HepG2 (cell line): Measurements from ENCODE around the gene TPRX1. TPM values are rescaled to one million over a fixed set of nuclear protein-coding genes. Genes with fewer than 3 reads are reported as not detected.

Source experiments
- ATAC-seq: fragments of 200-7000 bp; cut with Tn5 transposase; 3 replicates; pipeline ENCODE4 v1.9.1; 2020; ENCODE audit warnings: mild to moderate bottlenecking, moderate library complexity
- BruUV-seq: library from RNA; stranded (reverse); fragments of 400-500 nt; replicated peaks from 2 replicates; lab custom pipeline; 2021; lab: Mats Ljungman, UMichigan
- CTCF ChIA-PET: fragments of 300-600 bp; formaldehyde crosslinking; extraction: SDS; loops from one replicate; lab custom pipeline; 2021; ENCODE audit warnings: low total read pairs, inconsistent platforms, low intra/inter-chr PET ratio; lab: Yijun Ruan, JAX
- POLR2A ChIA-PET: fragments of 350-600 bp; sonication (Branson Sonifier 250); formaldehyde crosslinking; loops from one replicate; lab custom pipeline; 2020; ENCODE audit warnings: antibody characterized with exemption, inconsistent platforms; lab: Yijun Ruan, JAX
- DNase-seq: peaks from one replicate; pipeline ENCODE4 v3.0.0-alpha.2; 2015; ENCODE audit warnings: low spot score
- FAIRE-seq: peaks from 3 replicates; lab custom pipeline; 2011; peaks lifted over from hg19 to GRCh38; lab: Jason Lieb, UNC
- H2AFZ ChIP-seq: one replicate; pipeline ENCODE4 v1.6.1; 2011; ENCODE audit warnings: low read length, inconsistent platforms
- H3K27ac ChIP-seq: fragments of 300-600 bp; 3 replicates; pipeline ENCODE4 v1.8.0; 2011; ENCODE audit warnings: mixed run types, mild to moderate bottlenecking, mixed read lengths, low read length, inconsistent platforms; ENCODE audit not compliant: insufficient read depth; ENCODE audit errors: extremely low read length
- H3K27me3 ChIP-seq, 2 experiments: fragments of 200-600 bp in 1 of 2; 2 replicates in 1 of 2; 3 replicates in 1 of 2; pipeline versions ENCODE4 v1.6.0 to v1.8.0; 2011; ENCODE audit warnings: low read length in 2 of 2, mild to moderate bottlenecking in 2 of 2, moderate library complexity in 2 of 2, inconsistent platforms in 1 of 2; ENCODE audit not compliant: insufficient read depth in 2 of 2, control insufficient read depth in 1 of 2
- H3K36me3 ChIP-seq, 2 experiments: fragments of 200-600 bp in 1 of 2; replicated peaks in 1 of 2; 2 replicates in 1 of 2; 3 replicates in 1 of 2; pipeline versions ENCODE4 v1.5.1 to v1.8.0; 2011; ENCODE audit warnings: low read length in 2 of 2, inconsistent platforms in 1 of 2; ENCODE audit not compliant: insufficient read depth in 2 of 2, control insufficient read depth in 1 of 2
- H3K4me1 ChIP-seq: 2 replicates; pipeline ENCODE4 v1.5.1; 2012; ENCODE audit warnings: low read length, inconsistent platforms; ENCODE audit not compliant: insufficient read depth
- H3K4me2 ChIP-seq: 2 replicates; pipeline ENCODE4 v1.6.0; 2011; ENCODE audit warnings: low read depth, low read length, inconsistent platforms
- H3K4me3 ChIP-seq, 3 experiments: fragments of 200-600 bp in 1 of 3; sonication (generic), shearing (Covaris generic) in 1 of 3; replicated peaks in 1 of 3; 2 replicates each; pipeline ENCODE4 v1.5.1; 2011 to 2016; ENCODE audit warnings: low read length in 3 of 3, inconsistent platforms in 2 of 3, low read depth in 2 of 3, mild to moderate bottlenecking in 2 of 3, control low read depth in 1 of 3, mixed read lengths in 1 of 3; ENCODE audit not compliant: insufficient read depth in 1 of 3
- H3K79me2 ChIP-seq: one replicate; pipeline ENCODE4 v1.6.1; 2011; ENCODE audit warnings: low read length, inconsistent platforms; ENCODE audit not compliant: insufficient read depth
- H3K9ac ChIP-seq: 2 replicates; pipeline ENCODE4 v1.6.0; 2011; ENCODE audit warnings: mild to moderate bottlenecking, low read depth, low read length, inconsistent platforms; ENCODE audit not compliant: insufficient read depth
- H3K9me3 ChIP-seq: 2 replicates; pipeline ENCODE4 v1.5.1; 2012; ENCODE audit warnings: mild to moderate bottlenecking, low read length
- H4K20me1 ChIP-seq: 2 replicates; pipeline ENCODE4 v1.6.0; 2011; ENCODE audit warnings: inconsistent platforms, mild to moderate bottlenecking, low read length, moderate library complexity; ENCODE audit not compliant: insufficient read depth
- ARHGAP35 ChIP-seq: sonication (generic); formaldehyde crosslinking; IDR thresholded peaks from 2 replicates; pipeline ENCODE4 v1.9.0; 2022; ENCODE audit warnings: mild to moderate bottlenecking, inconsistent platforms, moderate library complexity, missing genetic modification reagents, borderline replicate concordance
- HNRNPUL1 ChIP-seq: fragments of 200-400 bp; formaldehyde crosslinking; IDR thresholded peaks from 2 replicates; pipeline ENCODE4 v1.6.1; 2017; ENCODE audit warnings: low read depth, mild to moderate bottlenecking, low read length, moderate library complexity
- KDM3A ChIP-seq: IDR thresholded peaks from 2 replicates; pipeline ENCODE4 v1.6.1; 2018; ENCODE audit warnings: low read depth, missing compliant biosample characterization
- KMT2A ChIP-seq: sonication (generic); formaldehyde crosslinking; IDR thresholded peaks from 2 replicates; pipeline ENCODE4 v1.4.0; 2020; ENCODE audit warnings: missing genetic modification reagents
- MAFF ChIP-seq: IDR thresholded peaks from 2 replicates; pipeline ENCODE4 v1.6.1; 2011; ENCODE audit warnings: low read depth, low read length, improper control_type of control experiment
- PHF20 ChIP-seq: sonication (generic); formaldehyde crosslinking; IDR thresholded peaks from 2 replicates; pipeline ENCODE4 v1.5.0; 2020; ENCODE audit warnings: mild to moderate bottlenecking, missing genetic modification reagents
- POLR2AphosphoS2 ChIP-seq: IDR thresholded peaks from 2 replicates; pipeline ENCODE4 v1.6.1; 2011; ENCODE audit warnings: low read depth, low read length, improper control_type of control experiment
- RBAK ChIP-seq: sonication (generic); formaldehyde crosslinking; IDR thresholded peaks from 2 replicates; pipeline ENCODE4 v1.5.1; 2020; ENCODE audit warnings: mild to moderate bottlenecking, missing genetic modification reagents
- SCMH1 ChIP-seq: sonication (generic); formaldehyde crosslinking; IDR thresholded peaks from 2 replicates; pipeline ENCODE4 v1.9.0; 2021; ENCODE audit warnings: missing genetic modification reagents, mild to moderate bottlenecking, borderline replicate concordance
- STAT5B ChIP-seq: sonication (generic); formaldehyde crosslinking; IDR thresholded peaks from 2 replicates; pipeline ENCODE4 v1.4.0; 2020; ENCODE audit warnings: missing genetic modification reagents
- SUZ12 ChIP-seq: fragments of 150-350 bp; IDR thresholded peaks from 2 replicates; pipeline ENCODE4 v1.6.1; 2014; ENCODE audit warnings: low read depth, low read length
- TCF7 ChIP-seq: sonication (generic); IDR thresholded peaks from 2 replicates; pipeline ENCODE4 v1.6.1; 2016; ENCODE audit warnings: antibody characterized with exemption, low read depth
- ZBTB3 ChIP-seq: sonication (generic); formaldehyde crosslinking; IDR thresholded peaks from 2 replicates; pipeline ENCODE4 v1.4.0; 2020; ENCODE audit warnings: low read depth, mild to moderate bottlenecking, moderate library complexity, missing genetic modification reagents, borderline replicate concordance
- ZNF24 ChIP-seq: fragments of 450-650 bp; IDR thresholded peaks from 2 replicates; pipeline ENCODE4 v1.6.1; 2017; ENCODE audit warnings: antibody characterized with exemption, mild to moderate bottlenecking
- ZNF468 ChIP-seq: sonication (generic); formaldehyde crosslinking; IDR thresholded peaks from 2 replicates; pipeline ENCODE4 v1.8.0; 2022; ENCODE audit warnings: mild to moderate bottlenecking, moderate library complexity, missing genetic modification reagents
- ZNF484 ChIP-seq: sonication (generic); formaldehyde crosslinking; IDR thresholded peaks from 2 replicates; pipeline ENCODE4 v1.5.1; 2020; ENCODE audit warnings: mild to moderate bottlenecking, low read depth, missing genetic modification reagents, borderline replicate concordance
- ZNF530 ChIP-seq: sonication (generic); formaldehyde crosslinking; IDR thresholded peaks from 2 replicates; pipeline ENCODE4 v1.5.0; 2020; ENCODE audit warnings: low read depth, mild to moderate bottlenecking, missing genetic modification reagents
- WGBS: methylation state at CpG from one replicate; pipeline ENCODE4 v1.1.6; 2017; ENCODE audit warnings: low lambda C conversion rate; 5-methylcytosine and 5-hydroxymethylcytosine counted together
- in situ Hi-C: cut with HindIII; loops from 2 replicates; pipeline ENCODE4 v1.10.0; 2017; ENCODE audit warnings: low pct_unique_long_range_greater_than_20kb; ENCODE audit not compliant: extremely low pct_ligation_motif_present
- intact Hi-C: fragments of 100-400 bp; cut with micrococcal nuclease; formaldehyde crosslinking; loops from one replicate; pipeline ENCODE4 v1.10.0; 2022; ENCODE audit not compliant: unreplicated experiment
- polyA plus RNA-seq, 8 experiments: library from polyadenylated mRNA; depleted of rRNA in 3 of 8; stranded (reverse) in 7 of 8; unstranded in 1 of 8; fragments of >200 nt; fragmentation: Illumina TruSeq in 4 of 8; extraction: Trizol in 4 of 8; gene quantifications; 2 replicates each; pipeline versions ENCODE4 v1.2.1 to v1.2.3, GENCODE V29; 2011 to 2016; ENCODE audit warnings: low read depth in 4 of 8, missing spikeins in 1 of 8, mixed read lengths in 1 of 8; ENCODE audit not compliant: insufficient read depth in 1 of 8
- total RNA-seq, 5 experiments: library from RNA; depleted of rRNA; stranded (reverse); fragments of >200 nt; fragmentation: Illumina TruSeq; extraction: Trizol; gene quantifications; 2 replicates each; pipeline ENCODE4 v1.2.3, GENCODE V29; 2016; ENCODE audit warnings: low read depth in 1 of 5
- TF ChIP-seq, protein P1 (sequence below): sonication (generic); formaldehyde crosslinking; IDR thresholded peaks from 2 replicates; pipeline ENCODE4 v1.4.0; 2020; ENCODE audit warnings: mild to moderate bottlenecking, missing genetic modification reagents
- TF ChIP-seq, protein P2 (sequence below), 2 experiments: sonication (generic) in 1 of 2; formaldehyde crosslinking in 1 of 2; IDR thresholded peaks; 2 replicates each; pipeline versions ENCODE4 v1.4.0 to v1.6.1; 2018 to 2020; ENCODE audit warnings: missing genetic modification reagents in 2 of 2, borderline replicate concordance in 1 of 2, low read depth in 1 of 2, mild to moderate bottlenecking in 1 of 2, missing biosample characterization in 1 of 2
- TF ChIP-seq, protein P3 (sequence below): sonication (generic); formaldehyde crosslinking; IDR thresholded peaks from 2 replicates; pipeline ENCODE4 v1.5.0; 2020; ENCODE audit warnings: mild to moderate bottlenecking, missing genetic modification reagents

The TPRX1 gene
- total and polyA plus RNA-seq, 2 of the 13 experiments (the other 11 are each of a cell fraction or from before 2014, with no cell fraction given), result not detected

DNA sequence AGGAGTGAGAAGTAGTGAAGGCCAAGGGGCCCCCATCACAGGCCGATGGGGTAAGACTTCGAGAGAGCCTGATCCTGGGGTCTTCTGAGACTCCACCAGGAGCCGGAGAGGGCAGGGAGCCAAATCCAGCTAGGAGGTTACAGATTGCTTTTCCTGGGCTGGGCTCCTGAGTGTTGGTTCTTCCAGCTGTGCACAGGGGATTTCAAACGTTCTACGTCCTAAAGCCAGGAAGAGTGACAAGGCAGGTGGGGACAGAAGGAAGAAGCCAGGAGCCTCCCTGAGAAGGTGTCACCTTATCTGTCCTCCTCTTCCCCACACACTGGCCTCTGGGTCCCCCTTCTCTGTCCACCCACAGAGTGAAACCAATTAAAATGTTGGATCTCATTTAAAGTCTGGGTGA is 38.6 kb upstream of the TPRX1 start (continued):
- no peak for TF ChIP-seq SCMH1 (CRISPR knock-in tag)
- no peak for TF ChIP-seq KMT2A
- TF ChIP-seq ZNF530, result no peak
- no peak for TF ChIP-seq HNRNPUL1
- TF ChIP-seq ARHGAP35 (CRISPR knock-in tag), result no peak
- no peak for TF ChIP-seq MAFF

DNA sequence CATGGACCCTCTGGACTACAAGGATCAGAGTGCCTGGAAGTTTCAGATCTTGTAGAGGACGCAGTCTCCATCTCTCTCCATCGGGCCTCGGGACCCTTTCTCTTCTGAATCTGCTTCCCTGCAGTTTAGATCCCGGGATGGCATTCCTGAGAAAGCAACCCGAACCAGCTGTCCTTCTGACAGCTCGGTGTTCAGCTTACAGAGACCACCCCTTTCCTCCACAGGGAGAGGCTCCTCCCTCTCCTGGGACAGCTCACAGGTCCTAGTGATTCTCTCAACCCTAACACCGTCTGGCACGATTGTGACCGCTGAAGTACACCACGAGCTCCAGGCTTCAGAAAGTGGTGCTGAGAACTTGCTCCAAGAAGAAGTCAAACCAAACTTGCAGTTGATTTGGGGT is 35.6 kb upstream of the TPRX1 start:
- POLR2A ChIA-PET, result no interaction called here
- no peak overlapping the region for H2AFZ ChIP-seq
- BruUV-seq, result no TSS peak
- TF ChIP-seq POLR2AphosphoS2, result no peak
- TF ChIP-seq, protein P1, sequence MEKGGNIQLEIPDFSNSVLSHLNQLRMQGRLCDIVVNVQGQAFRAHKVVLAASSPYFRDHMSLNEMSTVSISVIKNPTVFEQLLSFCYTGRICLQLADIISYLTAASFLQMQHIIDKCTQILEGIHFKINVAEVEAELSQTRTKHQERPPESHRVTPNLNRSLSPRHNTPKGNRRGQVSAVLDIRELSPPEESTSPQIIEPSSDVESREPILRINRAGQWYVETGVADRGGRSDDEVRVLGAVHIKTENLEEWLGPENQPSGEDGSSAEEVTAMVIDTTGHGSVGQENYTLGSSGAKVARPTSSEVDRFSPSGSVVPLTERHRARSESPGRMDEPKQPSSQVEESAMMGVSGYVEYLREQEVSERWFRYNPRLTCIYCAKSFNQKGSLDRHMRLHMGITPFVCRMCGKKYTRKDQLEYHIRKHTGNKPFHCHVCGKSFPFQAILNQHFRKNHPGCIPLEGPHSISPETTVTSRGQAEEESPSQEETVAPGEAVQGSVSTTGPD, result no peak
- TF ChIP-seq, protein P2, sequence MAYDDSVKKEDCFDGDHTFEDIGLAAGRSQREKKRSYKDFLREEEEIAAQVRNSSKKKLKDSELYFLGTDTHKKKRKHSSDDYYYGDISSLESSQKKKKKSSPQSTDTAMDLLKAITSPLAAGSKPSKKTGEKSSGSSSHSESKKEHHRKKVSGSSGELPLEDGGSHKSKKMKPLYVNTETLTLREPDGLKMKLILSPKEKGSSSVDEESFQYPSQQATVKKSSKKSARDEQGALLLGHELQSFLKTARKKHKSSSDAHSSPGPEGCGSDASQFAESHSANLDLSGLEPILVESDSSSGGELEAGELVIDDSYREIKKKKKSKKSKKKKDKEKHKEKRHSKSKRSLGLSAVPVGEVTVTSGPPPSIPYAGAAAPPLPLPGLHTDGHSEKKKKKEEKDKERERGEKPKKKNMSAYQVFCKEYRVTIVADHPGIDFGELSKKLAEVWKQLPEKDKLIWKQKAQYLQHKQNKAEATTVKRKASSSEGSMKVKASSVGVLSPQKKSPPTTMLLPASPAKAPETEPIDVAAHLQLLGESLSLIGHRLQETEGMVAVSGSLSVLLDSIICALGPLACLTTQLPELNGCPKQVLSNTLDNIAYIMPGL (CRISPR knock-in tag; IDR thresholded peaks at IDR 0.05; ENCODE audit: borderline replicate concordance in 1 of 2, low read depth in 1 of 2), result no peak
- no peak for TF ChIP-seq SUZ12
- no peak for TF ChIP-seq ZNF24
- TF ChIP-seq ZNF468 (CRISPR knock-in tag), result no peak
- TF ChIP-seq STAT5B (CRISPR knock-in tag), result no peak
- TF ChIP-seq RBAK (CRISPR knock-in tag), result no peak
- TF ChIP-seq ZBTB3 (CRISPR knock-in tag), result no peak
- no peak for TF ChIP-seq KDM3A (CRISPR knock-in tag)
- TF ChIP-seq, protein P3, sequence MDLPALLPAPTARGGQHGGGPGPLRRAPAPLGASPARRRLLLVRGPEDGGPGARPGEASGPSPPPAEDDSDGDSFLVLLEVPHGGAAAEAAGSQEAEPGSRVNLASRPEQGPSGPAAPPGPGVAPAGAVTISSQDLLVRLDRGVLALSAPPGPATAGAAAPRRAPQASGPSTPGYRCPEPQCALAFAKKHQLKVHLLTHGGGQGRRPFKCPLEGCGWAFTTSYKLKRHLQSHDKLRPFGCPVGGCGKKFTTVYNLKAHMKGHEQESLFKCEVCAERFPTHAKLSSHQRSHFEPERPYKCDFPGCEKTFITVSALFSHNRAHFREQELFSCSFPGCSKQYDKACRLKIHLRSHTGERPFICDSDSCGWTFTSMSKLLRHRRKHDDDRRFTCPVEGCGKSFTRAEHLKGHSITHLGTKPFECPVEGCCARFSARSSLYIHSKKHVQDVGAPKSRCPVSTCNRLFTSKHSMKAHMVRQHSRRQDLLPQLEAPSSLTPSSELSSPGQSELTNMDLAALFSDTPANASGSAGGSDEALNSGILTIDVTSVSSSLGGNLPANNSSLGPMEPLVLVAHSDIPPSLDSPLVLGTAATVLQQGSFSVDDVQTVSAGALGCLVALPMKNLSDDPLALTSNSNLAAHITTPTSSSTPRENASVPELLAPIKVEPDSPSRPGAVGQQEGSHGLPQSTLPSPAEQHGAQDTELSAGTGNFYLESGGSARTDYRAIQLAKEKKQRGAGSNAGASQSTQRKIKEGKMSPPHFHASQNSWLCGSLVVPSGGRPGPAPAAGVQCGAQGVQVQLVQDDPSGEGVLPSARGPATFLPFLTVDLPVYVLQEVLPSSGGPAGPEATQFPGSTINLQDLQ (CRISPR knock-in tag), result no peak
- no peak for TF ChIP-seq TCF7
- no peak for TF ChIP-seq ZNF484
- TF ChIP-seq PHF20 (CRISPR knock-in tag), result no peak

More for the DNA sequence above, 35.6 kb upstream of the TPRX1 start:
- in situ Hi-C loops (no loop called here), intact Hi-C loops (no loop called here)
- DNase-seq (no peak), FAIRE-seq (no peak), ATAC-seq (peak; percentile 69)
- peaks cover 0 to 22% of the 10 kb centered on the region in 2 experiments; a peak in 3 of 5 replicates for H3K27me3 ChIP-seq
- no peaks in the 10 kb centered on the region for H3K36me3 ChIP-seq
- no peak overlapping the region for H3K9ac ChIP-seq
- H3K79me2 ChIP-seq, result no peaks in the 10 kb centered on the region
- H3K27ac ChIP-seq, result no peak overlapping the region
- no peaks in the 10 kb centered on the region for H3K9me3 ChIP-seq
- no peaks in the 10 kb centered on the region; the same call in 1 of the 2 replicates for H3K4me1 ChIP-seq
- CTCF ChIA-PET, result no interaction called here
- H3K4me3 ChIP-seq, result no peak overlapping the region; a peak in 1 of 6 replicates
- H3K4me2 ChIP-seq, result peak overlapping the region; percentile 39; the same call in 1 of the 2 replicates
- no peaks in the 10 kb centered on the region for H4K20me1 ChIP-seq
- WGBS, result 20% methylated on average over 10 of the region's 10 CpGs
